Measurements from ENCODE around the gene HMGB2. TPM values are rescaled to one million over a fixed set of nuclear protein-coding genes. Genes with fewer than 3 reads are reported as not detected.

Gene HMGB2
- total RNA-seq, 1 donor from 2014 or later, result 27.9 TPM

GRCh38 chr4:173367285-173367684 is 33.1 kb upstream of the HMGB2 start:
- Histone ChIP-seq H3K4me3 (ENCODE audit: low read depth, low read length) (no peak overlapping the region), H3K27me3 (ENCODE audit: control insufficient read depth, insufficient read depth, low read length) (no peaks in the 10 kb centered on the region), H3K36me3 (ENCODE audit: control insufficient read depth, insufficient read depth, low read length) (no peaks in the 10 kb centered on the region)
- FAIRE-seq, result no peak
- no peak for TF ChIP-seq CTCF (IDR thresholded peaks at IDR 0.05; ENCODE audit: insufficient read depth, low read length, severe bottlenecking)
- peak; percentile 69 for DNase-seq (ENCODE audit: low read depth)

- H3K27me3 ChIP-seq (ENCODE audit: control insufficient read depth, insufficient read depth, low read length), result no peaks in the 10 kb centered on the region
- DNase-seq (ENCODE audit: low read depth) (no peak), FAIRE-seq (no peak)
- no peak for TF ChIP-seq CTCF (IDR thresholded peaks at IDR 0.05; ENCODE audit: insufficient read depth, low read length, severe bottlenecking)
- no peaks in the 10 kb centered on the region for H3K36me3 ChIP-seq (ENCODE audit: control insufficient read depth, insufficient read depth, low read length)
- no peak overlapping the region for H3K4me3 ChIP-seq (ENCODE audit: low read depth, low read length)
These were observed 31.3 kb upstream of the HMGB2 start for GRCh38 chr4:173365359-173365996.

- FAIRE-seq, result no peak
These were observed 28.5 kb upstream of the HMGB2 start for GRCh38 chr4:173362666-173363065.

GRCh38 chr4:173360587-173361221 is 26.5 kb upstream of the HMGB2 start:
- Histone ChIP-seq H3K36me3 (ENCODE audit: control insufficient read depth, insufficient read depth, low read length) (no peaks in the 10 kb centered on the region), H3K27me3 (ENCODE audit: control insufficient read depth, insufficient read depth, low read length) (no peaks in the 10 kb centered on the region), H3K4me3 (ENCODE audit: low read depth, low read length) (no peak overlapping the region)
- TF ChIP-seq CTCF (IDR thresholded peaks at IDR 0.05; ENCODE audit: insufficient read depth, low read length, severe bottlenecking), result peak; percentile 20
- FAIRE-seq (no peak), DNase-seq (ENCODE audit: low read depth) (peak; percentile 14)

More at GRCh38 chr4:173362666-173363065, 28.5 kb upstream of the HMGB2 start:
- no peak overlapping the region for H3K4me3 ChIP-seq (ENCODE audit: low read depth, low read length)
- no peaks in the 10 kb centered on the region for H3K27me3 ChIP-seq (ENCODE audit: control insufficient read depth, insufficient read depth, low read length)
- TF ChIP-seq CTCF (IDR thresholded peaks at IDR 0.05; ENCODE audit: insufficient read depth, low read length, severe bottlenecking), result no peak
- DNase-seq (ENCODE audit: low read depth), result no peak
- no peaks in the 10 kb centered on the region for H3K36me3 ChIP-seq (ENCODE audit: control insufficient read depth, insufficient read depth, low read length)

- DNase-seq (ENCODE audit: low read depth) (no peak), FAIRE-seq (no peak)
- H3K36me3 ChIP-seq (ENCODE audit: control insufficient read depth, insufficient read depth, low read length), result no peaks in the 10 kb centered on the region
- no peak overlapping the region for H3K4me3 ChIP-seq (ENCODE audit: low read depth, low read length)
- TF ChIP-seq CTCF (IDR thresholded peaks at IDR 0.05; ENCODE audit: insufficient read depth, low read length, severe bottlenecking), result no peak
- no peaks in the 10 kb centered on the region for H3K27me3 ChIP-seq (ENCODE audit: control insufficient read depth, insufficient read depth, low read length)
These were observed 23.8 kb upstream of the HMGB2 start for GRCh38 chr4:173357939-173358338.
